DND-41 (cell line): ENCODE data around the gene EXOC4.

ENCODE experiments used
- CTCF ChIP-seq: IDR thresholded peaks from 2 replicates; pipeline ENCODE4 v1.5.1; 2012; ENCODE audit warnings: borderline replicate concordance, low read length, moderate library complexity, mild to moderate bottlenecking; ENCODE audit not compliant: poor library complexity, severe bottlenecking; ENCODE audit errors: extremely low read depth
- EZH2 ChIP-seq: IDR thresholded peaks from 3 replicates; pipeline ENCODE4 v1.6.1; 2012; ENCODE audit warnings: borderline replicate concordance, low read depth, mild to moderate bottlenecking, moderate library complexity, low read length, inconsistent platforms; ENCODE audit not compliant: severe bottlenecking

GRCh38 chr7:133359449-133359848, 106.6 kb downstream of the EXOC4 start:
- TF ChIP-seq CTCF (no peak), EZH2 (no peak)
